Ishikawa (cell line): ENCODE measurements around the gene RANBP6.

Source experiments
- EP300 ChIP-seq: IDR thresholded peaks from 2 replicates; pipeline ENCODE4 v1.6.1; 2012; ENCODE audit warnings: borderline replicate concordance
- MAX ChIP-seq: IDR thresholded peaks from 2 replicates; pipeline ENCODE4 v1.6.1; 2012
- RAD21 ChIP-seq: IDR thresholded peaks from 2 replicates; pipeline ENCODE4 v1.6.1; 2012; ENCODE audit warnings: low read depth
- REST ChIP-seq: IDR thresholded peaks from 2 replicates; pipeline ENCODE4 v1.6.1; 2012; ENCODE audit warnings: low read depth, mild to moderate bottlenecking
- TAF1 ChIP-seq: IDR thresholded peaks from 2 replicates; pipeline ENCODE4 v1.6.1; 2012; ENCODE audit warnings: low read depth, mild to moderate bottlenecking
- TCF12 ChIP-seq: IDR thresholded peaks from 2 replicates; pipeline ENCODE4 v1.6.1; 2012; ENCODE audit warnings: low read depth
- USF1 ChIP-seq: IDR thresholded peaks from 2 replicates; pipeline ENCODE4 v1.6.1; 2012
- YY1 ChIP-seq: IDR thresholded peaks from 2 replicates; pipeline ENCODE4 v1.6.1; 2012; ENCODE audit warnings: low read depth

- TF ChIP-seq RAD21 (no peak), EP300 (no peak), YY1 (no peak), TAF1 (no peak), MAX (no peak), REST (no peak), USF1 (no peak), TCF12 (no peak)
Observed at GRCh38 chr9:5971740-5972139, 43.7 kb downstream of the RANBP6 start.
